Measurements from ENCODE around the gene EPAS1.

EPAS1 gene

GRCh38 chr2:46331109-46331766, 34.0 kb downstream of the EPAS1 start:
- no peak for DNase-seq (ENCODE audit: low read depth)
- no peak overlapping the region for H3K4me3 ChIP-seq (replicated peaks; ENCODE audit: low read depth, low read length)
- TF ChIP-seq CTCF (IDR thresholded peaks at IDR 0.05; ENCODE audit: low read length, missing control alignments), result no peak

GRCh38 chr2:46332686-46333281, 35.6 kb downstream of the EPAS1 start:
- no peak for TF ChIP-seq CTCF (IDR thresholded peaks at IDR 0.05; ENCODE audit: low read length, missing control alignments)
- DNase-seq (ENCODE audit: low read depth), result no peak

GRCh38 chr2:46333912-46334311, 36.7 kb downstream of the EPAS1 start:
- no peak for DNase-seq (ENCODE audit: low read depth)
- peak; percentile 45 for TF ChIP-seq CTCF (IDR thresholded peaks at IDR 0.05; ENCODE audit: low read length, missing control alignments)
- H3K4me3 ChIP-seq (replicated peaks; ENCODE audit: low read depth, low read length), result no peak overlapping the region

More at GRCh38 chr2:46332686-46333281, 35.6 kb downstream of the EPAS1 start:
- no peak overlapping the region for H3K4me3 ChIP-seq (replicated peaks; ENCODE audit: low read depth, low read length)

GRCh38 chr2:46334389-46335271, 37.4 kb downstream of the EPAS1 start:
- no peak for TF ChIP-seq CTCF (IDR thresholded peaks at IDR 0.05; ENCODE audit: low read length, missing control alignments)
- H3K4me3 ChIP-seq (replicated peaks; ENCODE audit: low read depth, low read length), result peak overlapping the region; percentile 42
- DNase-seq (ENCODE audit: low read depth), result peak; percentile 92

- peak; percentile 92 for DNase-seq (ENCODE audit: low read depth)
- peak overlapping the region; percentile 42 for H3K4me3 ChIP-seq (replicated peaks; ENCODE audit: low read depth, low read length)
- no peak for TF ChIP-seq CTCF (IDR thresholded peaks at IDR 0.05; ENCODE audit: low read length, missing control alignments)
Observed at GRCh38 chr2:46335391-46336282, 38.4 kb downstream of the EPAS1 start.

GRCh38 chr2:46336283-46336959, 39.2 kb downstream of the EPAS1 start:
- TF ChIP-seq CTCF (IDR thresholded peaks at IDR 0.05; ENCODE audit: low read length, missing control alignments), result no peak
- DNase-seq (ENCODE audit: low read depth), result peak; percentile 47
- peak overlapping the region; percentile 42 for H3K4me3 ChIP-seq (replicated peaks; ENCODE audit: low read depth, low read length)
